Ammon's horn (tissue), 1 donor: ENCODE measurements around the gene SYNPR.

Source experiments
- DNase-seq: peaks from one replicate; pipeline ENCODE4 v3.0.0-alpha.2; 2016; ENCODE audit warnings: low spot score

SYNPR gene

GRCh38 chr3:63556401-63556800, 278.3 kb downstream of the SYNPR start:
- DNase-seq, result no peak

- no peak for DNase-seq
Measured at GRCh38 chr3:63557912-63558311, 279.8 kb downstream of the SYNPR start.

GRCh38 chr3:63559884-63560283, 281.8 kb downstream of the SYNPR start:
- DNase-seq, result no peak

GRCh38 chr3:63561879-63562278, 283.8 kb downstream of the SYNPR start:
- no peak for DNase-seq

- no peak for DNase-seq
Measured at GRCh38 chr3:63562323-63562722, 284.2 kb downstream of the SYNPR start.

- DNase-seq, result no peak
Measured at GRCh38 chr3:63563572-63563971, 285.5 kb downstream of the SYNPR start.

GRCh38 chr3:63565220-63565619, 287.1 kb downstream of the SYNPR start:
- no peak for DNase-seq

- no peak for DNase-seq
Measured at GRCh38 chr3:63571682-63572081, 293.6 kb downstream of the SYNPR start.

- no peak for DNase-seq
Measured at GRCh38 chr3:63576846-63577245, 298.7 kb downstream of the SYNPR start.

GRCh38 chr3:63578858-63579257, 300.8 kb downstream of the SYNPR start:
- no peak for DNase-seq

- no peak for DNase-seq
Measured at GRCh38 chr3:63580151-63580550, 302.0 kb downstream of the SYNPR start.

- no peak for DNase-seq
Measured at GRCh38 chr3:63582943-63583500, 304.9 kb downstream of the SYNPR start.

GRCh38 chr3:63584681-63585080, 306.6 kb downstream of the SYNPR start:
- no peak for DNase-seq

- no peak for DNase-seq
Measured at GRCh38 chr3:63585927-63586326, 307.8 kb downstream of the SYNPR start.

- no peak for DNase-seq
Measured at GRCh38 chr3:63588895-63589294, 310.8 kb downstream of the SYNPR start.

- no peak for DNase-seq
Measured at GRCh38 chr3:63593779-63594178, 315.7 kb downstream of the SYNPR start.

GRCh38 chr3:63595221-63595620, 317.1 kb downstream of the SYNPR start:
- no peak for DNase-seq

GRCh38 chr3:63597019-63597418, 318.9 kb downstream of the SYNPR start:
- DNase-seq, result no peak

GRCh38 chr3:63607716-63608115, 329.6 kb downstream of the SYNPR start:
- DNase-seq, result no peak

- no peak for DNase-seq
Measured at GRCh38 chr3:63609408-63609807, 331.3 kb downstream of the SYNPR start.

- DNase-seq, result no peak
Measured at GRCh38 chr3:63609834-63610233, 331.7 kb downstream of the SYNPR start.

- DNase-seq, result no peak
Measured at GRCh38 chr3:63611382-63611781, 333.3 kb downstream of the SYNPR start.

GRCh38 chr3:63613561-63613960, 335.5 kb downstream of the SYNPR start:
- no peak for DNase-seq

GRCh38 chr3:63617391-63617790, 339.3 kb downstream of the SYNPR start:
- no peak for DNase-seq
